ENCODE measurements around the gene UGP2. TPM values are rescaled to one million over a fixed set of nuclear protein-coding genes. Genes with fewer than 3 reads are reported as not detected.
"Not testable (repeated sequence)": the region's sequence is repeated elsewhere in the genome, so short reads cannot be mapped to it uniquely, and the experiment has no call there.

UGP2 gene
- total RNA-seq, 2 donors from 2014 or later = 85.9 to 90.8 TPM

GRCh38 chr2:63844616-63845015, 2.9 kb downstream of the UGP2 start:
- Mint-ChIP-seq H3K27ac (no peak overlapping the region), H3K4me1 (ENCODE audit: low read depth in 2 of 2) (peaks cover 37 to 60% of the 10 kb centered on the region in 2 donors), H3K9me3 (no peaks in the 10 kb centered on the region), H3K27me3 (no peaks in the 10 kb centered on the region), H3K4me3 (peak overlapping the region; percentile 64), H3K36me3 (no peaks in the 10 kb centered on the region)
- DNase-seq (ENCODE audit: low spot score) = no peak
- ATAC-seq = no peak

GRCh38 chr2:63845866-63846265, 4.2 kb downstream of the UGP2 start:
- Mint-ChIP-seq H3K36me3 (no peaks in the 10 kb centered on the region), H3K27me3 (no peaks in the 10 kb centered on the region), H3K27ac (peak overlapping the region in 1 of 2 donors; percentile 36)

GRCh38 chr2:63846487-63846886, 4.8 kb downstream of the UGP2 start:
- no peak for ATAC-seq
- no peaks in the 10 kb centered on the region for H3K27me3 Mint-ChIP-seq
- peaks cover 37 to 70% of the 10 kb centered on the region in 2 donors for H3K4me1 Mint-ChIP-seq (ENCODE audit: low read depth in 2 of 2)
- H3K4me3 Mint-ChIP-seq = no peak overlapping the region
- DNase-seq (ENCODE audit: low spot score) = no peak
- no peak overlapping the region for H3K27ac Mint-ChIP-seq
- peaks cover 4% of the 10 kb centered on the region for H3K36me3 Mint-ChIP-seq
- H3K9me3 Mint-ChIP-seq = no peaks in the 10 kb centered on the region

More at GRCh38 chr2:63845866-63846265, 4.2 kb downstream of the UGP2 start:
- H3K9me3 Mint-ChIP-seq = no peaks in the 10 kb centered on the region
- peaks cover 33 to 64% of the 10 kb centered on the region in 2 donors for H3K4me1 Mint-ChIP-seq (ENCODE audit: low read depth in 2 of 2)
- no peak for DNase-seq (ENCODE audit: low spot score)
- ATAC-seq = no peak
- no peak overlapping the region for H3K4me3 Mint-ChIP-seq

- H3K27ac Mint-ChIP-seq = peak overlapping the region in 1 of 2 donors; percentile 32
- ATAC-seq; H3K9me3 Mint-ChIP-seq; DNase-seq (ENCODE audit: low spot score); H3K36me3 Mint-ChIP-seq; H3K27me3 Mint-ChIP-seq; H3K4me3 Mint-ChIP-seq: not testable (repeated sequence)
- H3K4me1 Mint-ChIP-seq (ENCODE audit: low read depth in 2 of 2) = peaks cover 39 to 71% of the 10 kb centered on the region in 2 donors
Observed at GRCh38 chr2:63847571-63847970, 5.9 kb downstream of the UGP2 start.

- Mint-ChIP-seq H3K9me3 (no peaks in the 10 kb centered on the region), H3K4me3 (no peak overlapping the region), H3K36me3 (peaks cover 4% of the 10 kb centered on the region), H3K27me3 (no peaks in the 10 kb centered on the region), H3K27ac (peak overlapping the region in 1 of 2 donors; percentile 62), H3K4me1 (ENCODE audit: low read depth in 2 of 2) (peaks cover 44 to 67% of the 10 kb centered on the region in 2 donors)
- DNase-seq (ENCODE audit: low spot score) = no peak
- no peak for ATAC-seq
Observed at GRCh38 chr2:63849381-63850203, 7.9 kb downstream of the UGP2 start.

GRCh38 chr2:63850204-63850571, 8.5 kb downstream of the UGP2 start:
- Mint-ChIP-seq H3K4me3 (no peak overlapping the region), H3K36me3 (peaks cover 4% of the 10 kb centered on the region), H3K27me3 (no peaks in the 10 kb centered on the region), H3K27ac (no peak overlapping the region), H3K9me3 (no peaks in the 10 kb centered on the region), H3K4me1 (ENCODE audit: low read depth in 2 of 2) (peaks cover 48 to 67% of the 10 kb centered on the region in 2 donors)
- DNase-seq (ENCODE audit: low spot score) (no peak), ATAC-seq (no peak)

GRCh38 chr2:63850649-63851048, 9.0 kb downstream of the UGP2 start:
- peaks cover 4% of the 10 kb centered on the region for H3K36me3 Mint-ChIP-seq
- no peak for DNase-seq (ENCODE audit: low spot score)
- H3K27ac Mint-ChIP-seq = no peak overlapping the region
- H3K4me1 Mint-ChIP-seq (ENCODE audit: low read depth in 2 of 2) = peaks cover 49 to 65% of the 10 kb centered on the region in 2 donors
- ATAC-seq = peak in 1 of 2 donors; percentile 31
- no peaks in the 10 kb centered on the region for H3K9me3 Mint-ChIP-seq
- H3K27me3 Mint-ChIP-seq = no peaks in the 10 kb centered on the region
- H3K4me3 Mint-ChIP-seq = no peak overlapping the region

GRCh38 chr2:63851691-63852311, 10.1 kb downstream of the UGP2 start:
- Mint-ChIP-seq H3K4me3 (no peak overlapping the region), H3K27ac (peak overlapping the region in 1 of 2 donors; percentile 17), H3K27me3 (no peaks in the 10 kb centered on the region), H3K9me3 (no peaks in the 10 kb centered on the region), H3K4me1 (ENCODE audit: low read depth in 2 of 2) (peaks cover 56 to 67% of the 10 kb centered on the region in 2 donors), H3K36me3 (peaks cover 4% of the 10 kb centered on the region)
- no peak for ATAC-seq
- DNase-seq (ENCODE audit: low spot score) = no peak

GRCh38 chr2:63853527-63854310, 12.0 kb downstream of the UGP2 start:
- ATAC-seq = no peak
- Mint-ChIP-seq H3K4me1 (ENCODE audit: low read depth in 2 of 2) (peaks cover 54 to 58% of the 10 kb centered on the region in 2 donors), H3K9me3 (no peaks in the 10 kb centered on the region), H3K4me3 (peak overlapping the region; percentile 3), H3K27ac (peak overlapping the region in 1 of 2 donors; percentile 40), H3K27me3 (no peaks in the 10 kb centered on the region), H3K36me3 (peaks cover 4% of the 10 kb centered on the region)
- DNase-seq (ENCODE audit: low spot score) = no peak

GRCh38 chr2:63855418-63856302, 14.0 kb downstream of the UGP2 start:
- H3K4me1 Mint-ChIP-seq (ENCODE audit: low read depth in 2 of 2) = peaks cover 46 to 50% of the 10 kb centered on the region in 2 donors
- H3K4me3 Mint-ChIP-seq = peak overlapping the region; percentile 64
- no peak for ATAC-seq
- peak overlapping the region; percentile 85 to 87 for H3K27ac Mint-ChIP-seq
- peaks cover 4% of the 10 kb centered on the region for H3K36me3 Mint-ChIP-seq
- no peaks in the 10 kb centered on the region for H3K9me3 Mint-ChIP-seq
- no peaks in the 10 kb centered on the region for H3K27me3 Mint-ChIP-seq
- no peak for DNase-seq (ENCODE audit: low spot score)

- H3K27me3 Mint-ChIP-seq = no peaks in the 10 kb centered on the region
Observed at GRCh38 chr2:63856303-63856603, 14.6 kb downstream of the UGP2 start.

GRCh38 chr2:63858291-63858690, 16.6 kb downstream of the UGP2 start:
- ATAC-seq = no peak
- H3K36me3 Mint-ChIP-seq = peaks cover 7% of the 10 kb centered on the region
- H3K9me3 Mint-ChIP-seq = no peaks in the 10 kb centered on the region
- no peak overlapping the region for H3K4me3 Mint-ChIP-seq
- H3K4me1 Mint-ChIP-seq (ENCODE audit: low read depth in 2 of 2) = peaks cover 31 to 37% of the 10 kb centered on the region in 2 donors
- no peak for DNase-seq (ENCODE audit: low spot score)
- H3K27me3 Mint-ChIP-seq = no peaks in the 10 kb centered on the region
- no peak overlapping the region for H3K27ac Mint-ChIP-seq

More at GRCh38 chr2:63856303-63856603, 14.6 kb downstream of the UGP2 start:
- Mint-ChIP-seq H3K4me1 (ENCODE audit: low read depth in 2 of 2) (peaks cover 47 to 48% of the 10 kb centered on the region in 2 donors), H3K36me3 (peaks cover 1% of the 10 kb centered on the region), H3K9me3 (no peaks in the 10 kb centered on the region), H3K27ac (peak overlapping the region; percentile 85 to 87), H3K4me3 (peak overlapping the region; percentile 64)
- ATAC-seq = peak; percentile 50 to 88
- DNase-seq (ENCODE audit: low spot score) = no peak

- ATAC-seq (peak in 1 of 2 donors; percentile 60), DNase-seq (ENCODE audit: low spot score) (no peak)
- H3K4me1 Mint-ChIP-seq (ENCODE audit: low read depth in 2 of 2) = peaks cover 17 to 18% of the 10 kb centered on the region in 2 donors
- peak overlapping the region in 1 of 2 donors; percentile 58 for H3K27ac Mint-ChIP-seq
- no peaks in the 10 kb centered on the region for H3K27me3 Mint-ChIP-seq
- H3K4me3 Mint-ChIP-seq = no peak overlapping the region
- no peaks in the 10 kb centered on the region for H3K9me3 Mint-ChIP-seq
- peaks cover 9% of the 10 kb centered on the region for H3K36me3 Mint-ChIP-seq
Observed at GRCh38 chr2:63861220-63861822, 19.6 kb downstream of the UGP2 start.
